ENCODE results near the gene ELMO1.

The ELMO1 gene

GRCh38 chr7:36955456-36956129, 493.1 kb downstream of the ELMO1 start:
- Histone ChIP-seq H3K27me3 (ENCODE audit: control insufficient read depth, low read length) (no peaks in the 10 kb centered on the region), H4K20me1 (ENCODE audit: control insufficient read depth, insufficient read depth, low read depth, low read length) (peaks cover 2% of the 10 kb centered on the region; the same call in 1 of the 2 replicates)
- TF ChIP-seq CTCF (IDR thresholded peaks at IDR 0.05; ENCODE audit: low read depth, low read length, poor library complexity, severe bottlenecking) (no peak), EZH2phosphoT487 (IDR thresholded peaks at IDR 0.05; ENCODE audit: borderline replicate concordance, low read length) (no peak)

GRCh38 chr7:36951257-36951697, 497.4 kb downstream of the ELMO1 start:
- Histone ChIP-seq H3K27me3 (ENCODE audit: control insufficient read depth, low read length) (no peaks in the 10 kb centered on the region), H3K9me2 (replicated peaks; ENCODE audit: control insufficient read depth, low read length) (no peaks in the 10 kb centered on the region), H3K4me1 (ENCODE audit: control insufficient read depth, low read length) (no peaks in the 10 kb centered on the region), H3K4me3 (ENCODE audit: low read length) (no peak overlapping the region), H3F3A (ENCODE audit: control insufficient read depth, insufficient read depth) (no peaks in the 10 kb centered on the region), H4K20me1 (ENCODE audit: control insufficient read depth, insufficient read depth, low read depth, low read length) (peaks cover 5% of the 10 kb centered on the region; the same call in 1 of the 2 replicates), H3K36me3 (ENCODE audit: control insufficient read depth, low read length) (no peaks in the 10 kb centered on the region), H3K27ac (ENCODE audit: low read depth, low read length) (no peak overlapping the region), H3K79me2 (ENCODE audit: control insufficient read depth, low read length) (no peaks in the 10 kb centered on the region), H3K9me3 (ENCODE audit: control insufficient read depth, insufficient read depth, low read length) (no peaks in the 10 kb centered on the region), H3K4me2 (ENCODE audit: low read length) (no peak overlapping the region)
- TF ChIP-seq CTCF (IDR thresholded peaks at IDR 0.05; ENCODE audit: low read depth, low read length, poor library complexity, severe bottlenecking) (no peak), EZH2phosphoT487 (IDR thresholded peaks at IDR 0.05; ENCODE audit: borderline replicate concordance, low read length) (no peak)

More at GRCh38 chr7:36955456-36956129, 493.1 kb downstream of the ELMO1 start:
- Histone ChIP-seq H3K4me3 (ENCODE audit: low read length) (no peak overlapping the region), H3K4me2 (ENCODE audit: low read length) (no peak overlapping the region), H3K9me3 (ENCODE audit: control insufficient read depth, insufficient read depth, low read length) (no peaks in the 10 kb centered on the region), H3K27ac (ENCODE audit: low read depth, low read length) (no peak overlapping the region), H3F3A (ENCODE audit: control insufficient read depth, insufficient read depth) (no peaks in the 10 kb centered on the region), H3K9me2 (replicated peaks; ENCODE audit: control insufficient read depth, low read length) (no peaks in the 10 kb centered on the region), H3K36me3 (ENCODE audit: control insufficient read depth, low read length) (no peaks in the 10 kb centered on the region), H3K79me2 (ENCODE audit: control insufficient read depth, low read length) (no peaks in the 10 kb centered on the region), H3K4me1 (ENCODE audit: control insufficient read depth, low read length) (no peaks in the 10 kb centered on the region)

- no peaks in the 10 kb centered on the region for H3K79me2 ChIP-seq (ENCODE audit: control insufficient read depth, low read length)
- H3K9me2 ChIP-seq (replicated peaks; ENCODE audit: control insufficient read depth, low read length) = no peaks in the 10 kb centered on the region
- no peaks in the 10 kb centered on the region for H3K9me3 ChIP-seq (ENCODE audit: control insufficient read depth, insufficient read depth, low read length)
- no peak overlapping the region for H3K4me2 ChIP-seq (ENCODE audit: low read length)
- no peak overlapping the region for H3K4me3 ChIP-seq (ENCODE audit: low read length)
- H3F3A ChIP-seq (ENCODE audit: control insufficient read depth, insufficient read depth) = no peaks in the 10 kb centered on the region
- no peaks in the 10 kb centered on the region for H3K4me1 ChIP-seq (ENCODE audit: control insufficient read depth, low read length)
- TF ChIP-seq CTCF (IDR thresholded peaks at IDR 0.05; ENCODE audit: low read depth, low read length, poor library complexity, severe bottlenecking) (no peak), EZH2phosphoT487 (IDR thresholded peaks at IDR 0.05; ENCODE audit: borderline replicate concordance, low read length) (no peak)
- H3K27me3 ChIP-seq (ENCODE audit: control insufficient read depth, low read length) = peaks cover 3% of the 10 kb centered on the region; the same call in 1 of the 2 replicates
- H3K36me3 ChIP-seq (ENCODE audit: control insufficient read depth, low read length) = no peaks in the 10 kb centered on the region
- no peak overlapping the region for H3K27ac ChIP-seq (ENCODE audit: low read depth, low read length)
- H4K20me1 ChIP-seq (ENCODE audit: control insufficient read depth, insufficient read depth, low read depth, low read length) = peaks cover 13% of the 10 kb centered on the region; the same call in 1 of the 2 replicates
These were observed 498.7 kb downstream of the ELMO1 start for GRCh38 chr7:36949711-36950600.
